LNCaP clone FGC (cell line): ENCODE measurements around the gene CD6.

Experiments used
- DNase-seq: peaks from one replicate; pipeline ENCODE4 v3.0.0-alpha.2; 2011; ENCODE audit warnings: low read depth
- H3K4me3 ChIP-seq: 2 replicates; pipeline ENCODE4 v1.5.1; 2011; ENCODE audit warnings: mild to moderate bottlenecking, low read depth, low read length, control low read depth
- CTCF ChIP-seq: IDR thresholded peaks from 2 replicates; pipeline ENCODE4 v1.5.1; 2012; ENCODE audit warnings: mild to moderate bottlenecking; ENCODE audit not compliant: control insufficient read depth, insufficient read depth; ENCODE audit errors: extremely low read depth

The CD6 gene

DNA sequence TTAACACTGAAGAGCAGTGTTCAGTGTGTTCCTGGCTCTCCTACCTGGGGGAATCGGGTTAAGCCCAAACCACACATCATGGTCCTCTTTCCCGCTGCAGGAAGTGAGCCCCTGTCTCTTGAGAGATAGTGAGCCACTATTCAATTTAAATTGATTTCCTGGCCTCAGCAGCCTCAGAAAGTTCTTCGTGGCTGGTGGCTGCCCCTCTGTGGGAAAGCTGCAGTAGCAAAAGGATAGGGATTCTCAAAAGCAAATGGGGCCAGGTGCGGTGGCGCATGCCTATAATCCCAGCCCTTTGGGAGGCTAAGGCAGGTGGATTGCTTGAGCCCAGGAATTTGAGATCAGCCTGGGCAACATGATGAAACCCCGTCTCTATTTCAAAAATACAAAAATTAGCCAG lies 81.7 kb downstream of the CD6 start:
- no peak for TF ChIP-seq CTCF
- no peak for DNase-seq
- H3K4me3 ChIP-seq, result no peak overlapping the region

DNA sequence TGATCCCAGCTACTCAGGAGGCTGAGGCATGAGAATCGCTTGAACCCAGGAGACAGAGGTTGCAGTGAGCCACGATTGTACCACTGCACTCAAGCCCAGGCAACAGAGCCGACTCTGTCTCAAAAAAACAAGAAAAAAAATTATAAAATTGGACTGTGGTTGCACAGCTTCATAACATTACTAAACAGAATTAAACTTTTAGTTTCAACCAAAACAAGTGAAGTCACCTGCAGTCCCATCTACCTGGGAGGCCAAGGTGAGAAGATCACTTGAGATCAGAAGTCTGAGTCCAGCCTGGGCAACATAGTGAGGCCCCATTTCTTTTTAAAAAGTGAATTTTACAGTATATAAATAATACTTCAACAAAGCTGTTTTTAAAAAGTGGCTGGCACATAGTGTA lies 83.0 kb downstream of the CD6 start:
- DNase-seq, result no peak
- no peak for TF ChIP-seq CTCF

GRCh38 chr11:61054927-61055562 lies 83.6 kb downstream of the CD6 start:
- no peak for TF ChIP-seq CTCF
- no peak for DNase-seq
- no peak overlapping the region for H3K4me3 ChIP-seq

More for the DNA sequence above, 83.0 kb downstream of the CD6 start:
- H3K4me3 ChIP-seq, result no peak overlapping the region

DNA sequence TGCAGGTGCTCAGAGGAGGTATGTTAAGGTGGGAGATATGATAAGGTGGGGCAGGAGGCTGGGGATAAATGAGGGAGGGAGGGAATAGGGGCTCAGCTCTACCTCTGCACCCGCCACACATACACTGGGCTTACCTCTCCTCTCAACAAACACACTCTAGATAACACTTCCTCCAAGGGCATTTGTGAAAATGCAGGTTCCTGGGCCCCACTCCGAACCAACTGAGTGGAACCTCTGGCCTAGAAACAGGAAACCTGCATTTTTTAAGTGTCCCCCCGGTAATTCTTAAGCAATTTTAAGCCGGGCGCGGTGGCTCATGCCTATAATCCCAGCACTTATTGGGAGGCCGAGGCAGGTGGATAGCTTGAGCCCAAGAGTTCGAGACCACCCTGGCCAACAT lies 84.3 kb downstream of the CD6 start:
- no peak for DNase-seq
- TF ChIP-seq CTCF, result no peak
- H3K4me3 ChIP-seq, result no peak overlapping the region

GRCh38 chr11:61056571-61056970 lies 85.1 kb downstream of the CD6 start:
- DNase-seq, result no peak
- TF ChIP-seq CTCF, result no peak
- no peak overlapping the region for H3K4me3 ChIP-seq

GRCh38 chr11:61056981-61057380 lies 85.5 kb downstream of the CD6 start:
- H3K4me3 ChIP-seq, result no peak overlapping the region
- no peak for TF ChIP-seq CTCF
- DNase-seq, result no peak

DNA sequence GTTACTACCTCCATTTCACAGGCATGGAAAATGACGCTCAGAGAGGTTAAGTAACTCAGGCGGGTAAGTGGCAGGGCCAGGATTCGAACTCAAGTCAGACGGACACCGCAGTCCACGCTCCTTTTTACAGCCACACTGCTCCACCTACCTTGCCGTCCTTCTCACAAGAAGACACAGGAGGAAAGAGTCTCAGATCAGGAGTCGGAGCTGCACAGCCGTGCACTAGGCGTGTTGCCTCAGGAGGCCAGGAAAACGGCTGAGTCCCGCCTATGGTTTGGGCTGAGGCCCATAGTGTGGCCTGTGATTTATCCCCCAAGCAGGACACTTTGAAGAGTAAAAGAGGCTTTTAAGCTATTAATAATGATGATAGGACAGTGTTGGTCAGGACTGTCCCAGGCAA lies 86.1 kb downstream of the CD6 start:
- no peak for TF ChIP-seq CTCF
- DNase-seq, result no peak
- no peak overlapping the region for H3K4me3 ChIP-seq
